Endothelial cell of umbilical vein (primary cell): ENCODE measurements around the gene RYR2.

ENCODE experiments used
- CTCF ChIP-seq, 2 donors: IDR thresholded peaks; 1 replicate in 1 of 2; 2 replicates in 1 of 2; pipeline ENCODE4 v1.5.1; 2011; ENCODE audit warnings: low read length in 2 of 2, mild to moderate bottlenecking in 2 of 2, moderate library complexity in 2 of 2, control low read depth in 1 of 2, inconsistent platforms in 1 of 2, low read depth in 1 of 2; ENCODE audit not compliant: insufficient read depth in 1 of 2; ENCODE audit errors: extremely low read depth in 1 of 2
- EZH2 ChIP-seq: IDR thresholded peaks from 2 replicates; pipeline ENCODE4 v1.6.1; 2012; ENCODE audit warnings: borderline replicate concordance, low read depth, mild to moderate bottlenecking, moderate library complexity, low read length, inconsistent platforms; ENCODE audit not compliant: severe bottlenecking
- MYC ChIP-seq: IDR thresholded peaks from one replicate; pipeline ENCODE4 v1.6.1; 2011; ENCODE audit warnings: mild to moderate bottlenecking, low read depth, low read length
- POLR2A ChIP-seq: IDR thresholded peaks from 2 replicates; pipeline ENCODE4 v1.6.1; 2012; ENCODE audit warnings: low read depth, mild to moderate bottlenecking, control low read depth, low read length
- POLR2AphosphoS5 ChIP-seq: IDR thresholded peaks from 2 replicates; pipeline ENCODE4 v1.6.1; 2012; ENCODE audit warnings: low read depth, mild to moderate bottlenecking, control low read depth, low read length, moderate library complexity; ENCODE audit not compliant: insufficient read depth

GRCh38 chr1:237565236-237565635 lies 523.3 kb downstream of the RYR2 start:
- no peak for TF ChIP-seq CTCF (IDR thresholded peaks at IDR 0.05; ENCODE audit: extremely low read depth in 1 of 2, insufficient read depth in 1 of 2, low read depth in 1 of 2, low read length in 2 of 2)
- no peak for TF ChIP-seq POLR2A
- TF ChIP-seq POLR2AphosphoS5, result no peak
- TF ChIP-seq EZH2, result no peak
- TF ChIP-seq MYC, result no peak
